NCI-H510A treated with DMSO at 0.1 percent for 48 hours (cell line): ENCODE measurements around the gene MRAP2.
A peak's percentile ranks its signal among the peaks of the same experiment; 100 is the strongest.

ENCODE experiments used
- DNase-seq: peaks from one replicate; lab custom pipeline; 2025; lab: John Stamatoyannopoulos, UW

Gene MRAP2, protein sequence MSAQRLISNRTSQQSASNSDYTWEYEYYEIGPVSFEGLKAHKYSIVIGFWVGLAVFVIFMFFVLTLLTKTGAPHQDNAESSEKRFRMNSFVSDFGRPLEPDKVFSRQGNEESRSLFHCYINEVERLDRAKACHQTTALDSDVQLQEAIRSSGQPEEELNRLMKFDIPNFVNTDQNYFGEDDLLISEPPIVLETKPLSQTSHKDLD

DNA sequence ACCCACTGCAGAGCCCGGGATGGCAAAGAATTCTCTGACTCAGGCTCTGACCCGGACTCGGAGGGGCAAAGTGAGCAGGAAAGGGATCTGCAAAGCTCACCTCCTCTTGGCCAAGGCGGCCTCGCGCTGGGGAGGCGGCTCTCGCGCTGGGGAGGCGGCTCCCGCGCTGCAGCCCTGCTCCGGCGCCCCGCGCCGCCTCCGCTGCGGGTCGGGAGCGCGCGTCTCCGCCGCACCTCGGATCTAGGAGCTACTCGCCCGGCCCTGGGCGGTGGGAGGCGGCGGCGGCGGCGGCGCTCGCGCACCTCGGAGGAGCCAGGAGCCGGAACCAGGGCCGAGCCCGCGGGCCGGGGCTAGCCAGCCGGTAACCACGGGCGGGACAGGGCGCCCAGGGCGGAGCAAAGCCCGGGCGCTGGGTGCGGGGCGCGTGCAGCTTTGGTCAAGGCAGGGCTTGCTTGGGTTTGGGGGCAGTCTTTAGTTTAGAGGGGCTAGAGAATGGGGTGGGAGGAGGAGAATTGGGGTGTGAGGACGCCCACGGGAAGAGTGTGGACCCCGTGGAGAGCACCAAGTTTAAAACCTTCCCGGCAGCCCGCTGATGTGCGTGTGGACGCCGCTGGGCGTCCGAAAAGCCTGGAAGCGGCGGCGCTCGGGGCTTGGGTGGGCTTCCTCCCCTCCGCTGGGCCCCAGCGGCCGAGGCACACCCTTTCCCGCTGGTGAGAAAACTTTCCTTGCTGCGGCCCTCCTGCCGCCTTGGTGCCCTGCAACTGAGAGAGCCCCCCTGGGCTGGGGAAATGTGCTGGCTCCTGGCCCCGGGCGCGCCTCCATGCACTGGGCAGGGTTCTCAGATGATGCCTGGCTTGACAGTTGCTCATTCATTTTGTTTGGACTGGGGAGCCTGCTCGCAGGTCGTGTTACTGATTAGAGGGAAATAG is at the start of gene MRAP2:
MRAP2 (plus strand) TSS at position 250 of the 929 bp plus-strand sequence. CDS start 21,547 bp downstream, outside the sequence.
- DNase-seq, result no peak

DNA sequence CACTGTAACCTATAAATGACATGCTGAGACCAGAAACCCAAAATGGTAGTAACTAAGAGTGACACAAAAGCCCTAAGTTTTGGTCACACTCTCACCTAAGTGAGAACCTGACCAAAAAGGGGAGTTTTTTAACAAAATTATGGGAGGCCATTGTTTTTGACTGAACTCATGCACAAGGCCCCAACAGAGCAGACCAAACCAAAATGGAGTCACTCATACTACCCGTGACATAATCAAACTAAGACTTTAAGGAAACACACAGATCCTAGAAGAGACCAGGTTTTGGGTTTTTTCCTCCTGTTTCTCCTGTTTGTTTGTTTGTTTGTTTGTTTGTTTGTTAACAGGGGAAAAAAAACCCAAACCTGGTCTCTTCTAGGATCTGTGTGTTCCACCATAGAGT is 49.2 kb upstream of the MRAP2 start:
- no peak for DNase-seq

DNA sequence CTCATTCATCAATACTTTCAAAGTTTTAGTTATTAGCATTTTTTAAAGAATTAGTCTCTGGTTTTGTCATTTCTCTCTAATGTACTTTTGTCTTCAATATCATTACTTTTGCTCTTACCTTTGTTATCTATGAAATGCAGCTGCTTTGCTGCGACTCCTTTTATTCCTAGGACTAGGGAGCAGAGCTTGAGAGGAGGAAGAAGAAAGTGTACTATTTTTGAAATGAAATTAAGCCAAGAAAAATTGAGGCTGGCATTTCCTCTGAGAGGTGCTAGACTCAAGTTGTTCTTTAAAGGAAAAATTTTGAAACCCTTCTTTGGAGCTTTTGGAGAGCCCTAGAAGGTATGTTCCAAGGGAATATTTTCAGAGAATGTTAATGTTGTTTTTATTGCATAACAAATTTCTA is 48.3 kb upstream of the MRAP2 start:
- no peak for DNase-seq

DNA sequence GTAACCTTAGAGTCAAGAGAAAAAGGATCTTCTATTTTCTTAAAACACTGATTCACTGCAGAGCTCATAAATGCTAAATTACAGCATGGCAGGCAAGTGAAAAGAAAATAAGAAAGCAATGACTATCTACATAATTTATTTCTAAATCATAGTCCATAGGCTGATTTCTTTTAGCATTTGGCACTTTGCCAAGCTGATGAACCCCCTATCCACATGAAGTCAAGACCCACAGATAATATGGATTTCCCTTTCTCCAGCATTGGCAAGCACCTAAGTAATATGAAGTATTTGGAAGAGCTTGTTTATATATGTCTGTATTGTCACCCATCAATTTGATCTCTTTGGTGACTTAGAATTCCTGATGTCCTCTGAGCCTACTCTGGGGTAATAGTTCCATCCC is 47.9 kb upstream of the MRAP2 start:
- DNase-seq, result no peak

DNA sequence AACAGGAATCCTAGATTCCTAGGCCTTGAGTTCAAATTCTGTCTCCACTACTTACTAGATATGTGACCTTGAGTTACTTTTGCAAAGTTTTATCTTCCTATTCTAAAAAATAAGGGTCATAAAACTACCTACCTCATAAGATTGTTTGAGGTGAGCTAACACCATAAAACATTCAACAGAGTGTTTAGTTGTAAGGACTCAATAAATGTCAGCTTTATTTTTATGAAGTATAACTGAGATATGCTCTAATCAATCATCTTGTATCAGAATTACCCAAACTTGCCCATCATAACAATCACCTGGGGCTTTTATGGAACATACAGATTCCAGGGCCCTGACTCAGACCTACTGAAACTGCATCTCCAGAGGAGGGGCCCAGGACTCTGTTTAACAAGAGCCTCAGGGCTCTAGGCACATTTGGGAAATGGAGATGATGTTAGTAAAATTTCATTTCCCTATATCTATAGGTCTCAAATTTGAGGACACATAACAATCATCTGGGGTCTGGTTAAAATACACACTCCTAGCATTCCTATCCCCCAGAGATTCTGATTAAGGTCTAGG is 35.5 kb upstream of the MRAP2 start:
- no peak for DNase-seq

DNA sequence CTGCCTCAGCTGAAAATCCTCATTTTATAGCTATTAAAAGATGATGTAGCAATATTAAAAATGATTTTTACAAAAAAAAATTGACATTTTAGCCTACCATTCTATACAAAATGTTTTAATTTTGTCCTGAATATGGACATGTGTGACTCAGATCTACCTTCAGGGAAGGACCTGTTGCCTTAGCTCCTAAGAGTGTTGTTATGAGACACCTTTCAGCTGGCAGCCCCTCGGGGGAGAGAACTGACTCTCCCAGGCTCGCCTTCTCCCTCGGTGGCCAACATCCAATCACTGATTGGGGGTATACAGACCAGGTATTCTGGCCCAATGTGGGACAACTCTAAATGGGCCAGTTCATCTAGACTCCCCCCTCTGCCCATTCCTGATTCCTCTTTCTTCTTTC is 32.5 kb upstream of the MRAP2 start:
- no peak for DNase-seq

DNA sequence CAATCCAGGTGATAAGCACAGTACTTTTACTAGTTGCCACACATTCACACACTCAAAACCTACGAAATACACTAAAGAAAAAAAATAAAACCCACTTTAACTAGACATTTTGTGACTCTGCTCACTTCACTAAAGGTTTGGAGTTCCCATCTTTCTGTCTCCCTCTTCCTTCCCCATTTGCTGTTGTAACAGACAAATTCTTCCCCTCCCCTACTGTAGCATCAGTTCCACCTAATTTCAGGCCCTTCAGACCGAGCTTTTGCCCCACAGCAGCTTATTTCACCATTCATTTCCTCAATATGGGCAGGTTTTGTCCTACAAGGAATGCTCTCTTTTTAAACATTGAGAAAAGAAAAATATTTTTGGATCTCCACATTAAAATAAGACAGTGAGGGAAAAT is 31.3 kb upstream of the MRAP2 start:
- DNase-seq, result no peak

DNA sequence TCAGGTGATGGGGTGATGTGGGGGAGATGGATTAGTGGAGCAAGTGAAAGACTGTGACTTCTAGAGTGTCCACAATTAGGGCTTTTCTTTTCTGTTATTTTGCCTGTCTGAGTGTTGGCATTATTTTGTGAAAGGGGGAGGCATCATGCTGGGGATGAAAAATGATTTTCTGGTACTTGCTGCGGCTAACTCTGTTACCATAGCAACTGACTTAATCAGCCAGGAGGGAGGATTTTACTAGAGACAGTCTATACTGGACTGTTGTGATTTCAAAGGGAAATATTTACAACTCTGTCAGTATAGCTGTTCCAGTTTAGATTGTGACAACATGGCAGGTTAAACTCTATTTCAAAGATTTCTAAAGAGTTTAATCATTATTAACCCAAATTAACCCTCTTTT is 30.4 kb upstream of the MRAP2 start:
- DNase-seq, result no peak

DNA sequence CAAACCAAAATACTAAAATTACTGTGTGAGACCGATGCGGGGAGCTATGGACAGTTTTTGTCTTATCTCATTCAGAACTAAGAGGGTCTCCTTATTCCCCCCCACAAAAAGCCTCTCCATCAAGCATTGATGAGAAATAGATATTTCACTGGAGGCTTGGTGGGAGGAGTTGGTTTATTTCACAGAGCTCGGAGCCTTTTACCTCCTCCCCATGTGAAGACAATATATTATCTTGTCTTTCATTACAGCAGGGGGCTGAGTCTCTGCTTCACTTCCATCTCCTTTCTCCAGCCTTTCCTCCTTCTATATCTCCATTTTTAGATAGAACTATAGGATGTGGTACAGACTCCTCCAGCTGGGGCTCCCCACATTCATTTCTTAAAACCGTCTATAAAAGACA is 29.9 kb upstream of the MRAP2 start:
- no peak for DNase-seq

DNA sequence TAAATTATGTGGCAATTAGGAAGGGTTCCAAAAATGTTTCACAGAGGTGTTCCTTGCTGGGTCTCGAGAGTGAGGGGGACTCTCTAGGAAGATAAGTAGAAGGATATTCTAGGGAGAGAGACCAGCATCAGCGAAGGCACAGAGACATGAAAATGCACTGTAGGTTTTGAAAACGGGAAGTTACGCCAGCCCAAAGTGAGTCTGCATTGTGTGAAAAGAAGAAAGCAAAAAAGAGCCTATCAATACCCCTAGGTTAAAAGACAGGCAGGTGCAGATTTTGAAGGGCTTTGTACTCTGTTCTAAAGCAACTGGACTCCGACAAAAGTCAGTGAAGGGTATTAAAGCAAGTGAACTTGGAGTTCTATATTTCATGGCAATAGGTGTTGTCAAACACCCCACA is 25.7 kb upstream of the MRAP2 start:
- DNase-seq, result no peak

DNA sequence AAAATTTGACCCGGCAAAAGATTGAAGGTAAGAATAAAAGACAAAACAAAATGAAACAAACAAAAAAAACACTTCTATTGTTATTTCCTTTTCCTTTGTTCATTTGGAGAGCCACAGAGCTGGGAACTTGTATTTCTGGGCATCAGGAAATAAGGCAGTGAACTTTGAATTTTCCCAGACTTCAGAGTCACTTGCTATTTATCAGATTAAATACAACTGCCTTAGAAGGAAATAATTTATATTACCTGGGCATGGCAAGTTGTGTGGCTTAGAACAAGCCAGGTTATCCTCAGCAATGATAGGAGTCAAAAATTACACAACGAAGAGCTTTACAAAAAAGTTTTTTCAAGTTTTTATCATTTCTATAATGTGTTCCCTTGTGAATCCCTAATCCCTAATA is 20.2 kb upstream of the MRAP2 start:
- DNase-seq, result no peak

DNA sequence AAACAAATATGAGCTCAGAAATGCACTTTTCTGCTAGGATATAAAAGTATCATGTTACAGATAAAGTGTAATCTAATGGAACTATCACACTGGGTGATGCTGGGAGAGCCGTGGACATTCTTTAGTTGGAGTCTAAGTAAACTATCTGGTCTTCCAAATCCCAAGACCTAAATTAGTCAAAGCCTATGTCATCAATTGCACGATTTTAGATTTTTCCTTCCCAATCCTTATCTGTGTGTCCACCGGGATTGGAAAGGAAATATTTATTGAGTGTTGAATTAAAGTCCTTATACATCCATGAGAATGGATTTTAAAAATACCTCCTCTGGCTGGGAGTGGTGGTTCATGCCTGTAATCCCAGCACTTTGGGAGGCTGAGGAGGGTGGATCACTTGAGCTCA is 19.6 kb upstream of the MRAP2 start:
- DNase-seq, result no peak

DNA sequence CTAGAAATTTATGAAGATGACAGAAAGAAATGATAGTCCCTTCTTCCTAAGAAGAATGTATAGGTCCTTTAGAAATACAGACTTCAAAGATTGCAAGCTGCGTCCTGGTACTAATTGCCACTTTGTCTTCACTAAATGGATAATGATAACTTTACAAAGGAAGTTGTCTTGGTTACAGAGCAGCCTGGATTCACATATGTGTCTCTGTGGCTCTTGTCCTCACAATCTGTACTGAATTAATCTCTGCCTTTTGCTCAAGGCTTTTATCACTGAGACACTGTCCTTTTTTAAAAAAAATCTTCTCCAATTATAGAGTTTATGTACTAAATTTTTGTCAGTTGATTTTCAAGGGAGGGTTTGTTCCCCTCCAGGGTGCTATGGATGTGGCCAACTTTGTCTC is 17.5 kb upstream of the MRAP2 start:
- DNase-seq, result no peak

DNA sequence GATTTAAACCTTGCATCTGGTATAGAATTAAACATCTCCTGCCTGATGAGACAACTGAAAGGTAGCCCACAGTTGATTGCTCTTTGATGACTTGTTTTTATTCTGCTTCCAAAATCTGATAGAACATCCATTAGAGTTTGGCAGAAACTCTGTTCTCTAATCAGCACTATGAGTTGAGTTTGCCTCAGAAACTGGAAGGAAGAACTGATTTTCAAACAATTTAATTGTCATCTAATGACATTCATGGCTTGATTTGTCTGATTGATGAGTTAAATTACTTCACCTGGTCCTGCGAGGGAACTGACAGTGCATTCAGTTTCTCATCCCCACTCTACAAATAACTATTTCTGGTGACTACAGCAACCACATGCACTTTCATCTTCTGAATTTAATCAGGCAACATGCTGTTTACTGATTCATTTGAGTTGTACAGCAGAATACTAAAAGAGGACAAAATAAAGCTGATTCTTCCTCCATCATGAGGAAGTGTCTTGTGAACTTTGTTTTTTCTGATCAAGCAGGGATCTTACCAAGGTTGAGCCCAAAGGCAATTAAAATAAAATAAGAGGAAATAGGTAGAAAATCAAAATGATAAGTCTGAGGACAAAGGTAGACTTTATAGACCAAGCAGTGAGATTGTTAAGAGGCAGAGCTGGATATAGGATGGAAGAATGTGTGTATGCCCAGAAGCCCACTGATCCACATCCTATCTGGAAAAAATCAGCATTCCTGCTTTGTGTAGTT is 15.7 kb upstream of the MRAP2 start:
- DNase-seq, result no peak

DNA sequence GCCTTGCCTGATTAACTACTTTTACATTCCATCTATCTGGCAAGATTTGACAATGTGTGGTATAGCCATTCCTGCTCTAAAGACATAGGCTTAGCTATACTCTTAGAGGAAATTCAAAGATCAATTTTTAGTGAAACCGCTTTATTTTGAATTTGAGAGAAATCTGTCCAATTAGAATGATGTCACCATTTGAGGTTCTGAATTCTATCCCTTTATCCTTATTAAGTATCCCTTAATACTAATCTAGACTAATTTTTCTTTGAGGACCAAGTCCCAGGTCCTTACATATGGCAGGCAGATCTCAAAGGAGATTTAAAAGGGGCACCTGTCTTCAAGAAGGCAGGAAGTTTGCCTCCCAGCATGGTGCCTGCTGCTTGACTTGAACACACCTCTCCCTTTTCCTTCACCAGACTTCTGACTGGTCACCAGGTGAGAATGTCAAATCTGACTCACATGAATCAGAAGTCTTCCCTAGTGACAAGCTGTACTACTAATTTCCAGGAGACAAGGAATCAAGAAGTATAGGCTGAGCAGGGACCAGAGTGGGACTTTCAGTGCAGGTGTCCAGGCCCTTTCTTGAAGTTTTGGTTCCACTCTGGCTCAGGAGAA is 15.0 kb upstream of the MRAP2 start:
- DNase-seq, result no peak

DNA sequence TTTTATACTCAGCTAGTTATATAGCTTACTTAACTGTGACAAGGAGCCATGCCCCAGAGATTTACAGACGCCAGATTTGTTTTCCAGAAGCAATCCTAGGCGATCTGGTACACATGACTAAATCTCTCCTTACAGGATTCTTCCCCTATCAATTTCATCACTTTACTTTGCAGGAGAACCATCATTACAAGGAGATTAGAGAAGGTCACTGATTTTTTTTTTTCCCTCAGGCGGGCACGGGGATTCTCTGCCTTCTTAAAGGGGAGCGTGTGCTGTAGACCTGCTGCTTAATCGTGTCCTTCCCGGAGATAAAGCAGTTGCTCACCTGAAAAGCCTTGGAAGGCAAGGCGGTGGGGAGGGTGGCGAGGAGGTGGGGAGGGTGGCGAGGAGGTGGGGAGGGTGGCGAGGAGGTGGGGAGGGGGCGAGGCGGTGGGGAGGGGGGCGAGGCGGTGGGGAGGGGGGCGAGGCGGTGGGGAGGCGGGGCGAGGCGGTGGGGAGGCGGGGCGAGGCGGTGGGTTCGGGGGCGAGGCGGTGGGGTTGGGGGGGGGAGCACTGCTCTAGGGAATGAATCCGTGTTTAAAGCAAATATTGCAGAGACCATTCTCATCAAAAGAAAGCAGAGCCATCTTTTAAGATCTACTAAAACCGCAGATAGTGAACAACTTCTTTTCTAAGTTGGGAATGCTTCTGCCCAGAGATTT is 14.3 kb upstream of the MRAP2 start:
- no peak for DNase-seq

DNA sequence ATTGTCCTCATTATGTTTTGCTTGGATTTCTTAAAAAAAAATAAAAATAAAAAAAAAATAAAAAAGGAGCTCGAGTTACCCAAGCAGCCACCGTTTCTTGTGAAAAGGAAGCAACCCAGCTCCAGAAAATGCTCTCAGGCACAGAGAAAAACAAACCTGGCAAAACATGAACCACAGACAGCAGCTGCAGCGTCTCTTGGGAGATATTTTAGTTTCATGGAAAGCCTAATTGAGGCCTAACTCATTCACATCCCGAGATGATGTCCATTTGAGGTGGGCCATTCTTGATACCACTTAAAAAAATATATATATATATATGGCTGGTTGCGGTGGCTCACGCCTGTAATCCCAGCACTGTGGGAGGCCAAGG is 13.7 kb upstream of the MRAP2 start:
- DNase-seq, result no peak

DNA sequence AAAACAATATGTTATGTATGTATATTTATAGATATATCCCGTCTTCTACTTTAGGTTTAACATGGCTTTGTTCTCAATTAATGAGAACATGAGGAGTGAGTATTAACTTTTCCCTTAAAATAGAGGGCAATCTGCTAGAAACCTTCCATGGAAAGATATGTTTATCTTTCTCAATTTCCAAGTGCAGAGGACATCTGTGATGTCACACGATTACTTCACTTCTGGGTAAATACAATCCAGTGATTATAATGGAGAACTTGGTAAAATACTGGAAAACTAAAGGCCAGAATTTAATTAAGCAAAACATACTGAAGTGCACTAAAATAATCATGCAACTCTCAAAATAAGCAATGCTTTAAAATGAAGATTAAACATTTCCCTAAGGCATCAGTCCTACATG is 11.9 kb upstream of the MRAP2 start:
- no peak for DNase-seq

DNA sequence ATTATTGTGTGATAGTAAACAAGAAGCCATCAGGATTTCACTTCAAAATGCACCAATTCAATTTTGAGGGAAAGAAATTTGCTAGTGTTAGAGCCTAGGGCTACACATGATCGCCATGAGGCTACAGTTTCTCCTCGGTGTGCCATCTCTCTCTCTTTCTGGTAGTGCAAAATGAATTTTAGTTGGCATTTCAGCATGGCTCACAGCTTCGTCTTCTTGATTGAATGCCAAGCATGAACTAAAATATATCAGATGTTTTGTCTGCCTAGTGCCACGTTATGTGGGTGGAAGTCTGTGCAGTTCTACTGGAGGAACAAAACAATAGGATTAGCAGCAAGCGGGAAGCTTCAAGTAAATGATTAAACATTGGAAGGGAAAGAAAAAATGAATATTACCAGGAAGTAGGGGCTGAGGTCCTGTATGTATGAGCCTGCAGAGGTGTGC is 6.8 kb upstream of the MRAP2 start:
- DNase-seq, result no peak

DNA sequence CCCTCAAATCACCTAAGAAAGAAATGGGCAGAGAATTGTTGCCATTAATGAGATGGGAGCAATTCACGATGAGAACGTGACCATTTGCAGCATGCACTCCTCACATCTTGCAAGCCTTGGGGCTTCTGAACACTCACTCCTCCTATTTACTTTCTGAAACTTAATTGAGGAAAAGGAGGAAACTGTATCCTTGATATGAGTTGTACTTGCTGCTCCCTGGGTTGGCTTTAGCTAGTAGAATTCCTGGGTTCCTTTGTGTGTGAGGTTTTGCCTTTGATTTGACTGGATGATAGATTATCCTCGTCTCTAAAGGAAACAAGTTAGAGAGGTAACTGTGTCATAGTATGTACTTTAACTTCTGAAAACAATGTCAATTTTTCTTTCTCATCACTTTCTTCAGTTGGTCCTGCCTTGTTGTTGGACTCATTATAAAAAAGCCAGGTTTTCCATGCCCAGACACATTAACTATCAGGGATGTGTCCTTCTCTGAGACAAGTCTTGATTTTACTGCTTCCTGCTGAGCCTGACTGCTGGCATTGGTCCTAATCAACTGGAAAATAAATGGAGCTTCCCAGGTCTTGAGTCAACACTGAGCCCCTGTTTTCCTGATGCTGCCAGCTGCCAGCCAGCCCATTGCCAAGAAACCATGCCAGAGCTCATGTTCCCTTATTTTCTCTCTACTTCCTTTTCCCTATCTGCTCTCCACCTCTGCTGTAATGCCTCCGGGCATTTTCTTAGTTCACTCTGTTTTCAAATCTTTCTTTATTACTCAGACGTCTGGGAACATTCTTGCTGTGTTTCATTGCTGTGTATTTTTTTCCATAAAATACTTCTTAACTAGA is 6.0 kb upstream of the MRAP2 start:
- DNase-seq, result peak; percentile 6

DNA sequence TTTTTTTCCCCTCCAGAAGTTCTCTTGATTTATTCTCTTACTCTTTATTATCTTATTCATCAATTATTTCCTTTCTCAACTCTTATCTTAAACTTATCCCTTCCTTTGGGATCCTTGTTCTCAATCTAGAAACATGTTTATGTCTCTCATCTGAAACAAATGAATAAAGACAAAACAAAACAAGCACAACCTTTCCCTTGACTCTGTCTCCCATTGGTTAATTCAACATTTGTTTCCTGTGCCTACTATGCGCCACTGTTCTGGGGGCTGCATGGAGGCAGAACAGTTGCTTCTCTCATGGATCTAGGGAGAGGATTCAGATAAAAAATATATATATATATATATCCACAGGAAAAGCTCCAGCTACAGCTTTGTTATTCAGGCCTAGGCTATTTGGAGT is 5.2 kb upstream of the MRAP2 start:
- DNase-seq, result no peak
